ENCODE measurements around the gene FOXC1. TPM values are rescaled to one million over a fixed set of nuclear protein-coding genes. Genes with fewer than 3 reads are reported as not detected.

FOXC1 gene
- total RNA-seq, 4 donors from 2014 or later = 8.7 to 19.7 (median 16.8) TPM

GRCh38 chr6:1586256-1586655 lies 23.5 kb upstream of the FOXC1 start:
- no peak overlapping the region for H3K27ac ChIP-seq (replicated peaks in 1 of 4)
- TF ChIP-seq POLR2A (IDR thresholded peaks at IDR 0.05; ENCODE audit: low read depth) (no peak), EP300 (IDR thresholded peaks at IDR 0.05) (no peak), POLR2AphosphoS5 (IDR thresholded peaks at IDR 0.05) (no peak)
- TF ChIP-seq, protein P1, sequence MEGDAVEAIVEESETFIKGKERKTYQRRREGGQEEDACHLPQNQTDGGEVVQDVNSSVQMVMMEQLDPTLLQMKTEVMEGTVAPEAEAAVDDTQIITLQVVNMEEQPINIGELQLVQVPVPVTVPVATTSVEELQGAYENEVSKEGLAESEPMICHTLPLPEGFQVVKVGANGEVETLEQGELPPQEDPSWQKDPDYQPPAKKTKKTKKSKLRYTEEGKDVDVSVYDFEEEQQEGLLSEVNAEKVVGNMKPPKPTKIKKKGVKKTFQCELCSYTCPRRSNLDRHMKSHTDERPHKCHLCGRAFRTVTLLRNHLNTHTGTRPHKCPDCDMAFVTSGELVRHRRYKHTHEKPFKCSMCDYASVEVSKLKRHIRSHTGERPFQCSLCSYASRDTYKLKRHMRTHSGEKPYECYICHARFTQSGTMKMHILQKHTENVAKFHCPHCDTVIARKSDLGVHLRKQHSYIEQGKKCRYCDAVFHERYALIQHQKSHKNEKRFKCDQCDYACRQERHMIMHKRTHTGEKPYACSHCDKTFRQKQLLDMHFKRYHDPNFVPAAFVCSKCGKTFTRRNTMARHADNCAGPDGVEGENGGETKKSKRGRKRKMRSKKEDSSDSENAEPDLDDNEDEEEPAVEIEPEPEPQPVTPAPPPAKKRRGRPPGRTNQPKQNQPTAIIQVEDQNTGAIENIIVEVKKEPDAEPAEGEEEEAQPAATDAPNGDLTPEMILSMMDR (IDR thresholded peaks at IDR 0.05) = no peak
- H3K4me3 ChIP-seq = no peak overlapping the region
- H3K9me3 ChIP-seq = no peaks in the 10 kb centered on the region
- no peaks in the 10 kb centered on the region for H3K27me3 ChIP-seq
- intact Hi-C loops (cut with DNase I) = no loop called here
- DNase-seq (ENCODE audit: extremely low spot score) = peak; percentile 82
- H3K36me3 ChIP-seq = no peaks in the 10 kb centered on the region
- H3K4me1 ChIP-seq = no peaks in the 10 kb centered on the region
- 96% methylated on average over 7 of the region's 7 CpGs for WGBS

GRCh38 chr6:1586861-1587450 lies 22.8 kb upstream of the FOXC1 start:
- no peaks in the 10 kb centered on the region for H3K36me3 ChIP-seq
- TF ChIP-seq, protein P1 (IDR thresholded peaks at IDR 0.05) = no peak
- TF ChIP-seq POLR2A (IDR thresholded peaks at IDR 0.05; ENCODE audit: low read depth) = no peak
- no peak for TF ChIP-seq EP300 (IDR thresholded peaks at IDR 0.05)
- no peak for TF ChIP-seq POLR2AphosphoS5 (IDR thresholded peaks at IDR 0.05)
- no peak overlapping the region for H3K4me3 ChIP-seq
- H3K27me3 ChIP-seq = no peaks in the 10 kb centered on the region
- 91% methylated on average over 5 of the region's 5 CpGs for WGBS
- no peak for DNase-seq (ENCODE audit: extremely low spot score)
- H3K27ac ChIP-seq (replicated peaks in 1 of 4) = no peak overlapping the region
- no peaks in the 10 kb centered on the region for H3K9me3 ChIP-seq
- H3K4me1 ChIP-seq = no peaks in the 10 kb centered on the region
- intact Hi-C loops (cut with DNase I) = no loop called here

DNA sequence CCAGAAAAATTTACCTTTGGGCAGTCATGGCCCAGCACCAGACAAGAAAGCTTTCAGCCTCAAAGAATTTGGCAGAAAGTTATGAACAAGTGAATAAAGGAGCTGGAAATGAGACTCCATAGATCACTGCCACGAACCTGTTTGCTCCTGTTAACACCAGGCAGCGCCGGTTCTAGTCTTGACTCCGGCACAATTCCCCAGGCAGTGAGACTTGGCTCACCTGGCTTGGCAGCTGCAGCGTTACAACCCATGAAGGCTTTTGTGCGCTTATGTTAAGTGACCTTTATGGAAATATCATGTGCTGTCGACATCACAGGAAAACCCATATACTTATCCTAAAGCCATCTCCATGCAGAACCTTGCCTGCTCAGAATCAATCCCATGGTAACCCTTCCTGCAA lies 22.2 kb upstream of the FOXC1 start:
- WGBS = 87% methylated on average over 7 of the region's 7 CpGs
- Histone ChIP-seq H3K27me3 (no peaks in the 10 kb centered on the region), H3K9me3 (no peaks in the 10 kb centered on the region), H3K27ac (replicated peaks in 1 of 4) (no peak overlapping the region), H3K4me1 (no peaks in the 10 kb centered on the region), H3K4me3 (no peak overlapping the region), H3K36me3 (no peaks in the 10 kb centered on the region)
- DNase-seq (ENCODE audit: extremely low spot score) = no peak
- intact Hi-C loops (cut with DNase I) = no loop called here
- TF ChIP-seq POLR2A (IDR thresholded peaks at IDR 0.05; ENCODE audit: low read depth) (no peak), EP300 (IDR thresholded peaks at IDR 0.05) (no peak), POLR2AphosphoS5 (IDR thresholded peaks at IDR 0.05) (no peak)
- TF ChIP-seq, protein P1 (IDR thresholded peaks at IDR 0.05) = no peak

- WGBS = 89% methylated on average over 12 of the region's 12 CpGs
Observed at GRCh38 chr6:1587977-1588376, 21.7 kb upstream of the FOXC1 start.

More at GRCh38 chr6:1587977-1588376, 21.7 kb upstream of the FOXC1 start:
- DNase-seq (ENCODE audit: extremely low spot score) = no peak
- no peak overlapping the region for H3K27ac ChIP-seq (replicated peaks in 1 of 4)
- H3K27me3 ChIP-seq = no peaks in the 10 kb centered on the region
- H3K36me3 ChIP-seq = no peaks in the 10 kb centered on the region
- intact Hi-C loops (cut with DNase I) = no loop called here
- H3K4me3 ChIP-seq = no peak overlapping the region
- H3K9me3 ChIP-seq = no peaks in the 10 kb centered on the region
- TF ChIP-seq POLR2A (IDR thresholded peaks at IDR 0.05; ENCODE audit: low read depth) (no peak), POLR2AphosphoS5 (IDR thresholded peaks at IDR 0.05) (no peak)
- TF ChIP-seq, protein P1 (IDR thresholded peaks at IDR 0.05) = no peak
- no peaks in the 10 kb centered on the region for H3K4me1 ChIP-seq
